Stimulated activated naive CD8-positive, alpha-beta T cell treated with anti-CD3 and anti-CD28 coated beads, Interleukin-15, Interleukin-2, amounts not matched to agents 100 U/mL and 50 U/mL, for 24 hours (primary cell): ENCODE data around the gene GLI3.

Experiments used
- ATAC-seq: fragments of 150-1000 bp; cut with Tn5 transposase; one replicate; pipeline ENCODE4 v1.10.0; 2021
- DNase-seq: peaks from one replicate; pipeline ENCODE4 v3.0.0; 2021

The GLI3 gene

GRCh38 chr7:41971640-41972187, 265.3 kb downstream of the GLI3 start:
- no peak for DNase-seq
- no peak for ATAC-seq

DNA sequence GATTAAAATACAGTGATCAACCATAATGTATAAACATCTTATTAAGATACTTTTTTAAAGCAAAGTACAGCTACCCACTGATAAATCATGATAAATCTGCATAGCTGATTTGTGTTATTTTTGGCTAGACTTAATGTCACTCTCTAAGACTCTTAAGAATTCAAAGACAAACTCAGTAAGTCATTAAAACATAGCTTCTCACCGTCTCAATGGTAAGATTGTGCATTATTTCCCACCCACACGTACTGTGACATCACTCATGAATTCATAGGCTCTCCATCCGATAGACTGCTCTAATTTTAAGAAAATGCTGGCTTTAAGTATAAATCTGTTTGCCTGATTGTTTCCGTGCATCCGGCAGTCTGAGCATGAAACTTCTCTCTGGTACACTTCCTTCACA, 266.1 kb downstream of the GLI3 start:
- ATAC-seq (no peak), DNase-seq (no peak)

DNA sequence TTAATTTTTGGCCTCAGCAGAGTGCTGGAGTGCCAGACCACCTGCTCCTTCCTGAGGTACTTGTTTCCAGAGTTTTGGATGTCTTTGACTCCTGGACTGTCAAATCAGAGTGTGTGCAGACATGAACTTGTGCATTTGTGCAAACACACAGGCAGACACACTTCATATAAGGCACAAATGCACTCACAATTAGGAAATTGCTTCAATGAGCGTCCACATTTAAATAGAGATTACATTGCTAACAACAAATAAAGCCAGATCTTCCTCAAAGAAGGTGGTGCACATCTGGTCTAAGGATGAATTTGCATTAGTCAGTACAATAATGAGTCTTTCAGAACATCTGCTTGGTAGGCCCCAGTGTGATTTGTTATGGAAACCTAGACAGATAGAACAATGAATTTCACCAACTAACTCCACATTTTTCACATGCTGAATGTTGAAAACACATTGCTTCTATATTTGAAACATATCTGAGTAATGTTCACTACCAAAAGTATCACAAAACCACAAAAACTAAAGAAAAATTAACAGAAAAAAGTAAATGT, 267.4 kb downstream of the GLI3 start:
- DNase-seq (no peak), ATAC-seq (no peak)

DNA sequence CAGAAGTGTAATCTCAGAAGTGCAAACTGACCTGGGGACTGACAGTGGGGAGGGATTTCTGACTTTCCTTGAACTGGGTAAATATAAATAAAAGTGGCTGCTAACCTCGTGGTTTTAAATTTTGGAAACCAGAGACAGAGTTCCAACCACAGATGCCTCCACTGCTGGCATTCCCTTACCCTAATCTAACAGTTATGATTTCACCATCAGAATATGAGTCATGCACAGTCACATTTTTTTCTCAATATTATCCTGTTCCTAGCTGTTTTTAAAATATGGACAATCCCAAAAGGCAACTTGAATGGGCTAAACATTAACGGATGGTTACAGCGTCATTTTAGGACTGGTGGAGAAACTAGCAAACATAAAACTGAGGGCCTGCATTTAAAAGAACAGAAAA, 269.9 kb downstream of the GLI3 start:
- DNase-seq (no peak), ATAC-seq (no peak)

DNA sequence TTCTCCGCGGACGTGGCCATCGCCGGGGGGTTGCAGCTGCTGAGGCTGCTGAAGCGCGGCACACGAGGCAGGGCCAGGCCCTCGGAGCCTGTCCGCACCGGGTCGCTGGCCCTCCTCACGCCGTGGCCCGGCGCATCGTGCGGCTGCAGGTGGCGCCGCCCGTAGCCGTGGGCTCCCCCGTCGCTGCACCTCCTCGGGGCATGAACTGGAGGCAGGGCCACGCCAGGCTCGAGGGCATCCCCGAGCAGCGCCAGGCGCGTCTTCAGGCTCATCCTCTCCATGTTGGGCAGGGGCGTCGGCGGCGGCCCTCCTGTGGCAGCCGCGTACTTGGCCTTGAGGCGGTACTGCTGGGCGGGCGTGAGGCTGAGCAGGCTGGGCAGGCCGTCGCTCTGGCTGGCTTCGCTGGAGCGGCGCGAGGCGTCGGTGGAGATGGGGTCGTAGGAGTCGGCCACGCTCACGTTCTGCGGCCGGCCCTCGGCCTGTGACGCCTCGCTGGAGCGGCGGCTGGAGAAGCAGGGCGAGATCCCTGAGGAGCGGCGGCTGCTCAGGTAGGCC, 271.0 kb downstream of the GLI3 start:
- ATAC-seq (no peak), DNase-seq (no peak)

- DNase-seq (no peak), ATAC-seq (no peak)
Measured at GRCh38 chr7:41964849-41965745, 271.9 kb downstream of the GLI3 start.

- ATAC-seq (no peak), DNase-seq (no peak)
Measured at GRCh38 chr7:41964183-41964753, 272.7 kb downstream of the GLI3 start.

GRCh38 chr7:41956705-41957104, 280.3 kb downstream of the GLI3 start:
- ATAC-seq (no peak), DNase-seq (no peak)

DNA sequence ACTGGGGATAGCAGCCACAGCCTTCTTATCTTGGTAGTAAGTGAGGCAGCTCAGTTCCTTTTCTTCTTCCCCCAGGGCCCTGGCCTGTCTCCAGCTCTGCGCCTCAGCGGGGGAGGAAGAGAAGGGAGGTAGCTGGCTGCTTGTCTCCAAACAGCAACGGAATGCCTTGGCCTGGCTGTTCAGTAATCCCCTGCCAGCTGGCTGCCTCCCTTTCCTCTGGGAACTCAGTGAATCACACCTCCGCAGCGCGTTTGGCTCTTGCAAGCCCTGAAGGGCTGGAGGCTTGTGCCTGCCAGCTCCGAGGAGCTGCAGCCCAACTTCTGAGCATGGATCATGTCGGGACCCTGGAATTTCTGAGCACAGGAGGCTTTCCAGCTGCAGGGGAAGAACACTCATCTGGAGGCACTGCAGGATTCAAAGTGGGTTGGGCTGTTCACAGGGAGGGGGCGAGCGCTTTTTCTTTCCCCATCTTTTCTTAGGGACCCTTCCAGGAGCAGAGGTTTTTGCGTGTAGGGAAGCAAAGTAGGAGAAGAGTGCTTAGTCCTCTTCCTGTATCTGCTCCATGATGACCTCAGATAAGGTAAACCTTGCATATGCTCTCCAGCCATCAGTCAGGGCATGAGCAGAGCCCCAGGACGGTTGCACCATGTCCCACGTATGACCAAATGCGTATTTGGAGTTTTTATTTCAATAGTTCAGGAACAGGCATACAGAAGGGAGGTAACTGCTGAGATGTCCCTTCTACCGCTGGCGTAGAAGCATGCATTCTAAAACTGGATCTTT, 280.9 kb downstream of the GLI3 start:
- DNase-seq, result no peak

DNA sequence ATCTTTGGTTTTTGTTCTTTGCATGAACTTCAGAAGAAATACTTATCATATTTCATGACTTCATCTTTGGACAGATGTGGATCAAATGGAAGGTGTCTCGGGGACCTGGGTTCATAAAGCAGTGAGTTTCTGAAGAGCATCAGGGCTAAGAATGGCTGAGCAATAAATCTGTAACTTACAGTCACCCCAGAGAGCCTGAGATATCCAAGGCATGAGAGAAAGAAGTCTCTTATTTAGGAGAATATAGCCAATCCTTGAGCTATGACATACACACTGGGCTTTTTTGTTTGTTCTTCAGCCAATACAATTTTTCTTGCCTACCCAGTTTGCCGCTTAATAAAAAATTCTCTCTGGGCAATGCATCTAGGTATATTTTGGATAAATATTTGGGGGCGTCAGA, 281.6 kb downstream of the GLI3 start:
- ATAC-seq (no peak), DNase-seq (no peak)

More for the DNA sequence above, 280.9 kb downstream of the GLI3 start:
- no peak for ATAC-seq

DNA sequence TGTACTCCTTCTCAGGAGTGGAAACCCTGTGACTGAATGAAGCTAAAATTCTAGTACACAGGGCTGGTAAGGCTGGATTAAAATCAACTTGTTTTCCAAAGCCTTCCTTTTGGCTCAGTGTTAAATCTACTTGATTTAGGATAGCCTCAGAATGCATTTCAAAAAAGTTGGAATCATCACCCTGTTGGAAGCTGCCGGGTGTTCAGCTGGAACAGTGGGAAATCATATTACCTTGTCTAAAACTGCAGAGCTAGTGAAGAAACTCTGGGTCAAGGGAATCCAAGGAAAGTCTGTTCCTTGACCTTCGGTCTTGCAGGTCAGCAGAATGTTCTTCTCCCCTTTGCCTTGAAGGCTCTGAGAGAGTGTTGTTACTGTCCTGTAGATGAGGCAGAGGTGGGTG, 282.0 kb downstream of the GLI3 start:
- ATAC-seq (no peak), DNase-seq (no peak)

DNA sequence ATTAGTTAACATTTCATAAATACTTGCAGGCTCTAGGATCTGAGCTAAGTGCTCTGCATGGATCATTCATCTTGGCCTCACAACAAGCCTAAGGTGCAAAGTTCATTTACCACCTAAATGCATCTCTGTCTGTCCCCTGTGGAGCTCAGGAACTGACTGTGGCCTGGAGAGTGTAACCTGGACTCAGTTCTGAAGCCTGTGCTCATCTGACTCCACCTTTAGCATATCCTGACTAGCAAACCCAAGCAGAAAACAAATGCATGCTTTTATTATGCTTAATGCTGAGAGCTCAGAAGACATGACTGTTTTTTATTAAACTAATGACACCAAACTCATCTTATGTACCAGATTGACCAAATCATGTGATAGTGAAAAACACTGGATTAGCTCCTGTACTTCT, 288.5 kb downstream of the GLI3 start:
- ATAC-seq (no peak), DNase-seq (no peak)

DNA sequence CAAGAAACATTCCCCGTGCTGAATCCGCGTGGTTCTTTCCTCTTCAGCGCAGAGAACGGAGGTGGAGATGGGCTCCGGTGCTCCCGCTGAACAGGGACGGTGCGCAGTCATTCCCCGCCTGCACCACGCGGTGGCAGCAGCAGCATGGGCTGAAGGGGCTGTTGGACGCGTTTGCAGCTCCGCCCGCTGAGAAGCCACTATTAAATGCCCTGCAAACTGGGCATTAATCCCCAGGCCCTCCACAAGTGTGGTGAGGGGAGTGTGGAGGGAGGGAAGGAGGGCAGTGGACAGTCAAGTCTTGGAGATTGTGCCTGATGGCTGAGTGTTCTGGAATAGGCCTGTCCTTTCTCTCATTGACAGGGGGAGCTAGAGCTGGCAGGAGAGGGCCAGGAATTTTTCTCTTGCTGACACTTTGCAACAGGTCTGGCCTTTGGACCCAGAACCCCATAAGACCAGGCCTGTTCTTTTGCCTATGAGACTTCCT, 293.9 kb downstream of the GLI3 start:
- ATAC-seq, result peak; percentile 80

DNA sequence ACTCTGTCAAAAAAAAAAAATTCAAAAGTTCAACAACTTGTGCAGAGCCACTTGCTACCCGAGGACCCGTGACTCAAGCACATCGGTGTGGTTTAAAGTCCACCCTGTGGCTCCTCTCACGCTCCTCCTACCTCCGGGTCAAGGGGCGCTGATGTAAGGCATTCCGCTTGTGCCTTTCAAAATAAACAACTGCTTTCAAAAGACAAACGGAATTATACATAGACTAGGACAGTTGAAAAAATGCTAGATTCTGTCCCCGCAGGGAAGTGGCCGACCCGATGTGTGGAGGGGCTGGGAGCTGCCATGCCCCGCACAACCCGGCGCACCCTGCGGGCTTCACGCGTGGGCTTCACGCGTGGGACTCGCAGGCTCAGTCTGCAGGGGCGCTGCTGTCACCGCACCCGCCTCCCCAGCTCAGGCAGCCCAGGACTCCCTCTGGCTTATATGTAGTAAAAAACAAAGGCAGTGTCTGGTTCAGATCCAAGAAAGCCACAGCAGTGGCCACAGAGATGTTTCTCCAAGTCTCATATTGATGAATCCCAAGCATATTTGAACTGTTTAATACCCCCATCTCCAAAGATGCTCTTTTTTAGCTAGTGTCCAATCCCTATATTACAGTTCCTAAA, 294.4 kb downstream of the GLI3 start:
- no peak for ATAC-seq
- DNase-seq, result no peak

More for the DNA sequence above, 293.9 kb downstream of the GLI3 start:
- peak; percentile 82 for DNase-seq

GRCh38 chr7:41940760-41941343, 296.2 kb downstream of the GLI3 start:
- DNase-seq (peak; percentile 54), ATAC-seq (peak; percentile 61)

DNA sequence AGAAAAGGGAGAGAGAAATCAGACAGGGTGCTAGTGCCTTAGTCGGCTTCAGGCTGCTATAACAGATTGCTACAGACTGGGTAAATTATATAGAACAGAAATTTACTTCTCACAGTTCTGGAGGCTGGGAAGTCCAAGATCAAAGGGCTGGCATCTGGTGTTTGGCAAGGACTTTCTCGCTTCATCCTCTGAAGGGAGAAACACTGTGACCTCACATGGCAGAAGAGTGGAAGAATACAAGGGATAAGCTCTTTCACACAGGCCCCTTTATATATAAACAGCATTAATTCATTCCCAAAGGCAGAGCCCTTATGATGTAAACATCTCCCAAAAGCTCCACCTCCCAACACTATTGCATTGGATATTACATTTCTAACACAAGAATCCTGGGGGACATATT, 298.6 kb downstream of the GLI3 start:
- no peak for DNase-seq
- no peak for ATAC-seq

DNA sequence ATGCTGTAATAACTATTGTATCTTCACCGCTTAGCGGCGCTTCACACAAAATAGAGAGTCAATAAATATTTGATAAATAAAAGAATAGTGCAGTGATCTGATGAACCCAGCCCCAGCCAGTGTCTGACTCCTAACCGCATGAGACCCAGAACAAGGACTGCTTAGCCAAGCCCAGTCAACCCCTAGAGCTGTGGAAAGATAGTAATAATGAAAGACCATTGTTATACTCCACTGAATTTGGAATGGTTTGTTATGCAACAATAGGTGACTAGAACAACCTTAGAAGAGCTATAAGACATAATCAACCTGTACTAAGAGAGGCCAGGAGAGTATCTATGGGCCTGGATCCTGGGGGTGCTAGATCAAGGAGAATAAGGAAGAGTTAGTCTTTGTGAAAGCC, 303.6 kb downstream of the GLI3 start:
- no peak for DNase-seq
- ATAC-seq, result no peak

GRCh38 chr7:41931263-41931646, 305.8 kb downstream of the GLI3 start:
- no peak for ATAC-seq
- no peak for DNase-seq

DNA sequence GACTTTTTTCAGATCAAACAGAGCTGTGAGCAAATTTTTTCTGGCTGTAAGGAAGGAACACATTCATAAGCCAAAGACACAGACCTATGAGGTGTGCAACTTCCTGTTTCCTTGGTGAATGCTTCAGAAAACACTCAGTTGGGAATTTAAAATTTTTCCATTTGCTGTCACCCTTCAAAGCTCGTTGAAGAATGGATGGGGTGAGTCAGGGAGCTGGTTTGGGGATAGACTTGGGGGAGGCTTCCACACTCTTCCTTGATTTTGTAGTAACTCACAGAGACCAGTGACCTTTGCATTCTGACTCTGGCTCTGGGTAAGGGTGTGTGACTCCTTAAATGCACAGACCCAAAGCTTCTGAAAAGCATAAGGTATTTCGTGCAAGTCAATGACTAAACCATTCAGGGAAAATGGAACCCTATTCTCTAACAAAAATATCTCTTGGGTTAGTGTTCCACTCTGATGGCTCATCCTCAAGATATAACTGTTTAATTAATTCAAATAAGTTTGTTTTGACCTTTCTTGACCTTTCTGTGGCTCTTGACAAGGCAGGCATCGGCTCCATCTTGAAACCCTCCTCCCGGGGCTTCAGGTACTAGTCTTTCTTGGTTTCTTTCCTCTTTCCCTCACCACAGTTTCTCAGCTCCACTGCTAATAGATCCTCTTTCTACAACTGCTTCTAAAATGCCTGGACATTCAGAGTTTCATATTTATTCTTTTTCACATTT, 306.3 kb downstream of the GLI3 start:
- DNase-seq, result no peak
- ATAC-seq, result peak; percentile 53

DNA sequence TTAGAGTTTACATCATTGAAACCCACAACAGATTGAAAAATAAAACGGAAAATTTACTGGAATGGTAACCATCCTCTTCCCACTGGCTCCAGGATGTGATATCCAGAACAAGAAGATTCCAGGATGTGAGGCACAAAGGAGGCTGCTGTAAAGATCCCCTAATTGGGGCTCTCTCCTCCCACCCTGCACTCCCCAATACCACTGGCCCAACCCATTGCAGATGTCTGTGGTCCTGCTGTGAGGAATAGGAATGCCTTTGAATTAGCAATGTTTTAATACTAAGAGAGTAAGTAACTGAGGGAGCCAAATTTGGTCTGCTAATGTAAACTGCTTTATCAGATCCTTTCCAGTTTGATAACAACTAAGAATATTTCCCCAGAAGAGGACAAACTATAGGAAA, 308.2 kb downstream of the GLI3 start:
- ATAC-seq, result no peak

More for the DNA sequence above, 308.2 kb downstream of the GLI3 start:
- no peak for DNase-seq
